BE2C (cell line): ENCODE results near the gene ZP1.
A peak's percentile ranks its signal among the peaks of the same experiment; 100 is the strongest.

Experiments used
- DNase-seq: peaks from one replicate; pipeline ENCODE4 v3.0.0-alpha.2; 2020
- H3K27me3 ChIP-seq: fragments of 250-450 bp; sonication (Bioruptor Pico); 2 replicates; pipeline ENCODE4 v1.5.1; 2020; ENCODE audit warnings: mild to moderate bottlenecking
- H3K36me3 ChIP-seq: fragments of 250-450 bp; sonication (Bioruptor Pico); 2 replicates; pipeline ENCODE4 v1.5.1; 2020; ENCODE audit warnings: mild to moderate bottlenecking
- H3K4me1 ChIP-seq: fragments of 250-450 bp; sonication (Bioruptor Pico); 2 replicates; pipeline ENCODE4 v1.5.1; 2020
- H3K4me3 ChIP-seq: 2 replicates; pipeline ENCODE4 v1.5.1; 2011; ENCODE audit warnings: low read depth, low read length
- H3K9me3 ChIP-seq: fragments of 250-450 bp; sonication (Bioruptor Pico); 2 replicates; pipeline ENCODE4 v1.5.1; 2020
- TF ChIP-seq, protein P1 (sequence below): IDR thresholded peaks from 2 replicates; pipeline ENCODE4 v1.5.1; 2012; ENCODE audit warnings: mild to moderate bottlenecking, low read depth, low read length

Gene ZP1

DNA sequence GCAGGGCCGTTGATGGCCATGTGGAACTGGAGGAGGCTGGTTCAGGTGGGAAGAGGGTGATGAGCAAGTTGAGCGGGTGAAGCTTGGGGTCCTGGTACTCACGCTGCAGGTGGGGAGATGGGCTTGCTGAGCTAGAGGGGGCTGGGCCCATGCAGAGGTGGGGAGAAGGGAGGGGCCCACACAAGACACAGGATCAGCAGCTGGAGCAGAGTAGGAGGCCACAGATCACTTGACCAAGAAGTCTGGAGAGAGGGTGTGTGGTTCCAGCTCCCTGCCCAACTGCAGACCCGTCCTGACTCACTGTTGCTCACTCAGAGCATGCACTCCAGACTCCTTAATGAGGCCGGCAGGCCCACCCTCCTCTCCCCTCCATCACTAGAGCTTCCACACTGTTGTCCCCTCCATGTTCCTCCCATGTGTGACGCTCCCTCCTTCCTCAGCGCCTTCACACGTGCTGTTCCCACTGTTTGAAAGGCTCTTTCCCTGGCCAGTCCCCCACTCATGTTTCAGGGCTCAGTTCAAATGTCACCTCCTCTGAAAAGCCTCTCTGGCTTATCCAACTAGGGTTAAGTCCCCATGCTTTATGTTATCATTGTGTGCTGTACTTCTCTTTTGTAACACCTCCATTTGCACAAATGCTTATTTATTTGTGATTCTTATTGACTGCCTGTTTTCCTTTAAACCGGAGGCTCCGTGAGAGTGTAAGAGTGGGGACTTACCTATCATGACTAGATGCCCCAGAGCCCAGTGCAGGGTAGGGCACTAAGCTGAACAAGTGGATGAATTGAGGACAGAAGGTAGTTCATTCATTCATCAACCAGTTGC, 23.1 kb upstream of the ZP1 start:
- Histone ChIP-seq H3K9me3 (no peaks in the 10 kb centered on the region), H3K4me3 (peak overlapping the region; percentile 82), H3K4me1 (no peaks in the 10 kb centered on the region), H3K36me3 (peaks cover 9% of the 10 kb centered on the region; the same call in 1 of the 2 replicates), H3K27me3 (no peaks in the 10 kb centered on the region)
- TF ChIP-seq, protein P1, sequence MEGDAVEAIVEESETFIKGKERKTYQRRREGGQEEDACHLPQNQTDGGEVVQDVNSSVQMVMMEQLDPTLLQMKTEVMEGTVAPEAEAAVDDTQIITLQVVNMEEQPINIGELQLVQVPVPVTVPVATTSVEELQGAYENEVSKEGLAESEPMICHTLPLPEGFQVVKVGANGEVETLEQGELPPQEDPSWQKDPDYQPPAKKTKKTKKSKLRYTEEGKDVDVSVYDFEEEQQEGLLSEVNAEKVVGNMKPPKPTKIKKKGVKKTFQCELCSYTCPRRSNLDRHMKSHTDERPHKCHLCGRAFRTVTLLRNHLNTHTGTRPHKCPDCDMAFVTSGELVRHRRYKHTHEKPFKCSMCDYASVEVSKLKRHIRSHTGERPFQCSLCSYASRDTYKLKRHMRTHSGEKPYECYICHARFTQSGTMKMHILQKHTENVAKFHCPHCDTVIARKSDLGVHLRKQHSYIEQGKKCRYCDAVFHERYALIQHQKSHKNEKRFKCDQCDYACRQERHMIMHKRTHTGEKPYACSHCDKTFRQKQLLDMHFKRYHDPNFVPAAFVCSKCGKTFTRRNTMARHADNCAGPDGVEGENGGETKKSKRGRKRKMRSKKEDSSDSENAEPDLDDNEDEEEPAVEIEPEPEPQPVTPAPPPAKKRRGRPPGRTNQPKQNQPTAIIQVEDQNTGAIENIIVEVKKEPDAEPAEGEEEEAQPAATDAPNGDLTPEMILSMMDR, result no peak
- DNase-seq, result no peak

DNA sequence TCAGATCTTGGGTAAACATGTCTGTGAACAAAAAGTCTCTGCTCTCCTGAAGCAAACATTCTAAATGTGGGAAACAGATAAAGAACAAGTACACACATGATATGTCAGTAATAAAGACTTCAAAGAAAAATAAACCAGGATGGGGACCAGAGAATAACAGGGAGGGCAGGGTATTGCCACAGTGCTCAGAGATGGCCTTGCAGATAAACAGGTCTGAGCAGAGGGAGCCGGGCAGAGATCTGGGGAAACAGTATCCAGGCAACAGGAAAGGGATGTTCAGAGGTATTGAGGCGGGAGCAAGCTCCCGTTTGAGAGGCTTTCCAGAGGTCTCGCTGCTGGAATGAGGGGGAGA, 22.5 kb upstream of the ZP1 start:
- Histone ChIP-seq H3K4me3 (peak overlapping the region; percentile 82), H3K27me3 (no peaks in the 10 kb centered on the region), H3K36me3 (peaks cover 9% of the 10 kb centered on the region; the same call in 1 of the 2 replicates), H3K9me3 (no peaks in the 10 kb centered on the region), H3K4me1 (no peaks in the 10 kb centered on the region)
- TF ChIP-seq, protein P1, result no peak
- DNase-seq, result no peak

DNA sequence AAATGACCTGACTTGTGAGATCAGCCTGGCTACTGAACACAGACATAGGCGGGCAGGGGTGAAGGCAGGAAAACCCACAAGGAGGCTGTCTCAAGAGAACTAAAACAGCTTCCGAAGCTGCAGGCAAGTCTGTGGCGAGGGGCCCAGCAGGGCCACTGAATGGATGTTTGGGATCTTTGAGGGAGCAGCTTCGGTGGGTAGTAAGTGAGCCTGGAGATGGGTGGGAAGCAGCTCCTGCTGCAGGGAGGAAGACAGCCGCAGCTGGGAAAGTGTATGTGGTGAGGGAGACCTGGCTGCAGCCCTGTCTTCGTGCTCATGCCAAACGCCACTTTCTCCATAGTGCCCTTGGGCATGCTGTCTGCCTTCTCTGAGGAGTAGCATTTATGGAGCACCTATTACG, 22.0 kb upstream of the ZP1 start:
- no peak for DNase-seq
- Histone ChIP-seq H3K27me3 (no peaks in the 10 kb centered on the region), H3K36me3 (peaks cover 9% of the 10 kb centered on the region; the same call in 1 of the 2 replicates), H3K4me3 (peak overlapping the region; percentile 82), H3K9me3 (no peaks in the 10 kb centered on the region), H3K4me1 (no peaks in the 10 kb centered on the region)
- TF ChIP-seq, protein P1, result no peak

DNA sequence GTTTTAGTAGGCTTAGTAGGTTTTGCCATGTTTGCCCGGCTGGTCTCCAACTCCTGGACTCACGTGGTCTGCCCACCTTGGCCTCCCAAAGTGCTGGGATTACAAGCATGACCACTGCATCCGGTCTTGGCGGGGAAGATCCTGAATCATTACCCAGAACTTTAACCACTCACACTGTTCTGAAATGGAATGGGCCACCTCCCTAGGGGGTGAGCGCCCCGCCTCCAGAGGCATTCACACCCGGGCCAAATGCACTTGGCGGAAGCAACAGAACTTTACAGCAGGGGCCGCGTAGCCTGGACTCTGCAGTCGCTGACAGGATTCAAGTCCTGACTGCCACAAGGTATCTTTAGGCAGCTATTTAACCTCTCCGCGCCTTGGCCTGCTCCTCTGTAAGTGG, 20.1 kb upstream of the ZP1 start:
- no peak overlapping the region for H3K4me3 ChIP-seq
- H3K27me3 ChIP-seq, result no peaks in the 10 kb centered on the region
- DNase-seq, result no peak
- no peaks in the 10 kb centered on the region for H3K4me1 ChIP-seq
- H3K36me3 ChIP-seq, result peaks cover 13% of the 10 kb centered on the region
- no peaks in the 10 kb centered on the region for H3K9me3 ChIP-seq
- TF ChIP-seq, protein P1, result no peak

DNA sequence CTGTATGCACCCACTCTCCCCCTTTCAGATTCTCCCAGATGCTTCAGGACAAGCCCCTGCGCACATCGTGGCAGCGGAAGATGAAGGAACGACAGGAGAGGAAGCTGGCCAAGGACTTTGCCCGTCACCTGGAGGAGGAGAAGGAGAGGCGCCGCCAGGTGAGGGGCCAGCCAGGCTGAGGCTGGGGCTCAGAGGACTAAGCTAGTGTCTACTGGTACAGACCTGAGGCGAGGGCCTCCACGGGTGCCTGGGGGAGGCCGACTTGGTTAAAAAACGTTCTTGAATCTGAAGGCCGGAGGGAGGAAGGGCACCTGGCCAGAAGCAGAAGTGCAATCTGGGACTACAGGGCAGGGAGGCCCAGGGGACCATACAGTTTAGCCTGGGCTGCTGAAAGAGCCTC, 19.4 kb upstream of the ZP1 start:
- no peak for DNase-seq
- Histone ChIP-seq H3K4me1 (no peaks in the 10 kb centered on the region), H3K27me3 (no peaks in the 10 kb centered on the region), H3K36me3 (peaks cover 13% of the 10 kb centered on the region), H3K4me3 (no peak overlapping the region), H3K9me3 (no peaks in the 10 kb centered on the region)
- TF ChIP-seq, protein P1, result no peak

DNA sequence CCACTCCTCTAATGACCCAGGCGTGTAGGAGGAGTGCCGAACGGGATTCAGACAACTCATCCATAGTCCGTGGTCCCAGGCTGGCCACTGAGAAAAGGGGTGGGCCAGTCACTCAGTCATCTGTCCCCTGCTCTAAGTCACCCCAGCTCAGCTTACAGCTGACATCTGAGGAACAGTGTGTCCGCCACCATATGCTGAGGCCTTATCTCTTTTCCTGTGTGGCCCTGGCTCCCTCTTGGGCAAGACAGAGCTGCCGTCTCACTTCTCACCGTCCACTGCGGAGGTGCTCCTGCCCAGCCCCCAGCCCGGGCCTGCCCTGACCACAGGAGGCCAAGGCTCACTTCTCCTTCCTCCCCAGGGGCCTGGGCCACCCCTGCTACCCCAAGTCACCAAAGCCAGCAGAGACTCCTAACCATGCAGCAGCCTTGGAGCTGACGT, 18.6 kb upstream of the ZP1 start:
- TF ChIP-seq, protein P1, result no peak
- Histone ChIP-seq H3K4me3 (no peak overlapping the region), H3K36me3 (peaks cover 13% of the 10 kb centered on the region), H3K27me3 (no peaks in the 10 kb centered on the region), H3K4me1 (no peaks in the 10 kb centered on the region), H3K9me3 (no peaks in the 10 kb centered on the region)
- DNase-seq, result no peak
